K562 (cell line): ENCODE measurements around the gene RIOX2. TPM values are rescaled to one million over a fixed set of nuclear protein-coding genes. Genes with fewer than 3 reads are reported as not detected.

ENCODE experiments used
- ATF3 ChIP-seq, 2 experiments: fragments of 450-650 bp in 1 of 2; sonication (generic) in 1 of 2; formaldehyde crosslinking in 1 of 2; IDR thresholded peaks in 1 of 2; conservative IDR thresholded peaks in 1 of 2; 2 replicates each; pipeline versions ENCODE4 v1.6.1 to v1.8.1; 2016 to 2023; ENCODE audit warnings: mild to moderate bottlenecking in 2 of 2, moderate library complexity in 2 of 2, inconsistent platforms in 1 of 2, missing genetic modification reagents in 1 of 2
- CAMTA2 ChIP-seq: fragments of 250-450 bp; sonication (Bioruptor Pico); conservative IDR thresholded peaks from 2 replicates; pipeline ENCODE4 v1.5.1; 2022
- CEBPZ ChIP-seq: fragments of 150-350 bp; IDR thresholded peaks from 2 replicates; pipeline ENCODE4 v1.6.1; 2014; ENCODE audit warnings: low read depth, mild to moderate bottlenecking, low read length, borderline replicate concordance
- ESRRB ChIP-seq: fragments of 250-450 bp; sonication (Bioruptor Pico); IDR thresholded peaks from 2 replicates; pipeline ENCODE4 v1.5.0; 2020; ENCODE audit warnings: mild to moderate bottlenecking, moderate library complexity, borderline replicate concordance
- HNRNPH1 ChIP-seq: fragments of 200-400 bp; formaldehyde crosslinking; optimal IDR thresholded peaks from 2 replicates; pipeline ENCODE3; 2017; ENCODE audit warnings: low read depth, mild to moderate bottlenecking, low read length, moderate library complexity
- MGA ChIP-seq: fragments of 450-650 bp; IDR thresholded peaks from 2 replicates; pipeline ENCODE4 v1.6.1; 2016; ENCODE audit warnings: mild to moderate bottlenecking, moderate library complexity
- MYC ChIP-seq, 2 experiments: fragments of 250-450 bp in 1 of 2; sonication (Bioruptor Pico) in 1 of 2; IDR thresholded peaks; 2 replicates each; pipeline versions ENCODE4 v1.5.1 to v1.6.1; 2012 to 2021; ENCODE audit warnings: low read depth in 2 of 2, borderline replicate concordance in 1 of 2, improper control_type of control experiment in 1 of 2, low read length in 1 of 2, mild to moderate bottlenecking in 1 of 2, moderate library complexity in 1 of 2
- RBFOX2 ChIP-seq: fragments of 200-400 bp; formaldehyde crosslinking; IDR thresholded peaks from 2 replicates; pipeline ENCODE4 v1.6.1; 2017; ENCODE audit warnings: low read depth, mild to moderate bottlenecking, low read length, moderate library complexity
- ZEB2 ChIP-seq: fragments of 450-650 bp; IDR thresholded peaks from 2 replicates; pipeline ENCODE4 v1.6.1; 2016
- polyA plus RNA-seq, 8 experiments: library from polyadenylated mRNA; depleted of rRNA in 4 of 8; stranded (reverse) in 5 of 8; unstranded in 3 of 8; fragments of >200 nt; fragmentation: Nextera tagmentation in 2 of 8; fragmentation: Illumina TruSeq in 1 of 8; extraction: Ambion mirVana in 2 of 8; extraction: Trizol in 1 of 8; gene quantifications; 2 replicates each; pipeline versions ENCODE4 v1.2.1 to v1.2.3, GENCODE V29; 2011 to 2014; ENCODE audit warnings: inconsistent platforms in 1 of 8, missing spikeins in 1 of 8
- total RNA-seq, 7 experiments: library from RNA; depleted of rRNA in 6 of 7; stranded (reverse); fragments of >200 nt in 6 of 7; fragmentation: Illumina TruSeq in 2 of 7; extraction: Trizol in 2 of 7; gene quantifications; 2 replicates each; pipeline versions ENCODE4 v1.2.1 to v1.2.3, GENCODE V29; 2011 to 2021; ENCODE audit warnings: low replicate concordance in 1 of 7

Gene RIOX2
- total and polyA plus RNA-seq, 9 of the 15 experiments (the other 6 are each of a cell fraction or from before 2014, with no cell fraction given) = 22.2 to 56.0 (median 32.6) TPM

- TF ChIP-seq CEBPZ (no peak), MGA (peak; percentile 91), HNRNPH1 (no peak), RBFOX2 (peak; percentile 76), MYC (IDR thresholded peaks at IDR 0.05; ENCODE audit: low read depth, low read length) (peak; percentile 90), MYC (CRISPR knock-in tag; IDR thresholded peaks at IDR 0.05; ENCODE audit: borderline replicate concordance, low read depth) (peak; percentile 36; the same call in 1 of the 2 replicates), ZEB2 (0 out of 2 replicates have a peak, but pooled peaks have one; percentile 35), ESRRB (CRISPR knock-in tag) (no peak), CAMTA2 (CRISPR knock-in tag) (no peak), ATF3 (IDR thresholded peaks at IDR 0.05) (no peak), ATF3 (CRISPR knock-in tag; conservative IDR thresholded peaks at IDR 0.05) (no peak)
These were observed at the start of gene RIOX2 (continued) for GRCh38 chr3:97971679-97972567.
